Sigmoid colon (tissue), 3 donors: ENCODE results near the gene GSTP1.

ENCODE experiments used
- POLR2A ChIP-seq, 2 donors: fragments of 450-650 bp; IDR thresholded peaks; one replicate each; pipeline ENCODE4 v1.6.1; 2016; ENCODE audit warnings: antibody characterized with exemption in 2 of 2, mild to moderate bottlenecking in 2 of 2, moderate library complexity in 2 of 2
- TF ChIP-seq, protein P1 (sequence below), 4 experiments: fragments of 450-650 bp in 3 of 4; fragments of 200-600 bp in 1 of 4; IDR thresholded peaks; one replicate each; pipeline ENCODE4 v1.5.1; 2016 to 2019; ENCODE audit warnings: antibody characterized with exemption in 4 of 4, mild to moderate bottlenecking in 3 of 4, moderate library complexity in 2 of 4

DNA sequence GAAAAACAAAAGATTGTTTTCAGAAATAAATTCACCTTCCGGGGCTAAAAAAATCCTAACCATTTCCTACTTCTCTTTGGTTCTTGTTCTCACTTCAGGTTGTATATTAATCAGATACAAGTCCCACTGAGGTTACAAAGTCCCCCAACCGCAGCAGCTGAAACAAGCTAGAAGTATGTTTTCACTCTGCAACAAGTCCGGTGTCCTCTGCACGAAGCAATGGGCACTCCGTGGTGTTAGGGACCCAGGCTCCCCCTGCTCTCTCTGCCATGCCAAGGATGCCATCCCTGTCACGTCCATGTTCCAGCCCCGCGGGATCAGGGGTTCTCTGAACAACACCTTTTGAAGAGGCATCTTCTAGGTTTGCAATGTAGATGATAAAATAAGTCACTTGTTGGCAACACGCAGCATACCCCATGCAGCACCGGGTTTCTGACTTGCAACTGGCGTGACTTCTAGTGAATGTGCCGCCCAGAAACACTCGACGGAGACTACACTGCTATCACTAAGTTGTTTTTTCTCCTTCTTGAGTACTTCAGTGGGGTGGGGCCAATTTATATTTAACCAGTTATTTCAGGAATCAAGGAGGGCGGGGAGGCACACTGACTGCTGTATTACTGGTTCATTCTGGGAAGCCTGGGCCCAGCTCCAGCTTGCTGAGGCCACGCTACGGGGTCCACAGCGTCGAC, 25.4 kb upstream of the GSTP1 start:
- TF ChIP-seq, protein P1, sequence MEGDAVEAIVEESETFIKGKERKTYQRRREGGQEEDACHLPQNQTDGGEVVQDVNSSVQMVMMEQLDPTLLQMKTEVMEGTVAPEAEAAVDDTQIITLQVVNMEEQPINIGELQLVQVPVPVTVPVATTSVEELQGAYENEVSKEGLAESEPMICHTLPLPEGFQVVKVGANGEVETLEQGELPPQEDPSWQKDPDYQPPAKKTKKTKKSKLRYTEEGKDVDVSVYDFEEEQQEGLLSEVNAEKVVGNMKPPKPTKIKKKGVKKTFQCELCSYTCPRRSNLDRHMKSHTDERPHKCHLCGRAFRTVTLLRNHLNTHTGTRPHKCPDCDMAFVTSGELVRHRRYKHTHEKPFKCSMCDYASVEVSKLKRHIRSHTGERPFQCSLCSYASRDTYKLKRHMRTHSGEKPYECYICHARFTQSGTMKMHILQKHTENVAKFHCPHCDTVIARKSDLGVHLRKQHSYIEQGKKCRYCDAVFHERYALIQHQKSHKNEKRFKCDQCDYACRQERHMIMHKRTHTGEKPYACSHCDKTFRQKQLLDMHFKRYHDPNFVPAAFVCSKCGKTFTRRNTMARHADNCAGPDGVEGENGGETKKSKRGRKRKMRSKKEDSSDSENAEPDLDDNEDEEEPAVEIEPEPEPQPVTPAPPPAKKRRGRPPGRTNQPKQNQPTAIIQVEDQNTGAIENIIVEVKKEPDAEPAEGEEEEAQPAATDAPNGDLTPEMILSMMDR (IDR thresholded peaks at IDR 0.05) = no peak
- no peak for TF ChIP-seq POLR2A (IDR thresholded peaks at IDR 0.05)
